ENCODE measurements around the gene REXO1. TPM values are rescaled to one million over a fixed set of nuclear protein-coding genes. Genes with fewer than 3 reads are reported as not detected.

Gene REXO1
- total RNA-seq, 1 experiment from 2014 or later: 56.8 TPM

GRCh38 chr19:1782521-1782920 is 65.8 kb downstream of the REXO1 start:
- Mint-ChIP-seq H3K4me1 (peaks cover 7 to 14% of the 10 kb centered on the region in 2 experiments), H3K36me3 (ENCODE audit: insufficient read depth in 1 of 3, low read depth in 3 of 3) (peaks cover 0 to 4% (median 2%) of the 10 kb centered on the region in 3 experiments; a peak in 3 of 7 replicates), H3K27ac (no peak overlapping the region), H3K27me3 (ENCODE audit: low read depth) (peaks cover 75% of the 10 kb centered on the region), H3K4me3 (no peak overlapping the region), H3K9me3 (peaks cover 19 to 24% of the 10 kb centered on the region in 2 experiments)
- H4K5ac ChIP-seq (ENCODE audit: insufficient read length, low read depth, low read length): no peak overlapping the region
- TF ChIP-seq CTCF (conservative IDR thresholded peaks at IDR 0.05): no peak
- H3K23ac ChIP-seq (ENCODE audit: insufficient read length, low read depth, low read length): no peak overlapping the region
- H3K4ac ChIP-seq (ENCODE audit: low read depth, low read length): no peak overlapping the region
- no peaks in the 10 kb centered on the region for H3K4me1 ChIP-seq (ENCODE audit: insufficient read depth, low read length)
- H2AFZ ChIP-seq (ENCODE audit: low read length): no peak overlapping the region
- no peak overlapping the region for H2BK20ac ChIP-seq (ENCODE audit: low read depth, low read length, poor library complexity, severe bottlenecking)
- WGBS (ENCODE audit: extremely low coverage, insufficient read length, low lambda C conversion rate): no CpG with 5 or more reads among the region's 7 CpGs
- H3K79me1 ChIP-seq (ENCODE audit: insufficient read depth, low read depth, low read length, poor library complexity, severe bottlenecking): no peaks in the 10 kb centered on the region
- H3K27ac ChIP-seq (ENCODE audit: insufficient read length, low read depth, low read length): no peak overlapping the region
- no peak overlapping the region for H2BK120ac ChIP-seq (ENCODE audit: low read depth, low read length, poor library complexity, severe bottlenecking)
- no peak overlapping the region for H3K18ac ChIP-seq (ENCODE audit: insufficient read length, low read depth, low read length)
- H2BK5ac ChIP-seq (ENCODE audit: insufficient read length, low read length): no peak overlapping the region
- no peak overlapping the region for H3K14ac ChIP-seq (ENCODE audit: insufficient read depth, low read length)
- no peak overlapping the region for H4K91ac ChIP-seq (ENCODE audit: insufficient read length, low read depth, low read length)
- no peak overlapping the region for H3K4me2 ChIP-seq (ENCODE audit: insufficient read depth, insufficient read length, low read length)
- no peaks in the 10 kb centered on the region for H3K9me3 ChIP-seq (ENCODE audit: control insufficient read depth, low read depth, low read length)
- peaks cover 23% of the 10 kb centered on the region; the same call in 1 of the 2 replicates for H3K27me3 ChIP-seq (ENCODE audit: insufficient read depth, low read length)
- no peak overlapping the region for H3K56ac ChIP-seq (ENCODE audit: insufficient read length, low read depth, low read length)
- H3T11ph ChIP-seq (ENCODE audit: low read length): no peak overlapping the region
- DNase-seq: no peak
- H2AK5ac ChIP-seq (ENCODE audit: insufficient read length, low read length): no peak overlapping the region
- no peaks in the 10 kb centered on the region for H4K20me1 ChIP-seq (ENCODE audit: control insufficient read depth, insufficient read depth, insufficient read length)
- no peak overlapping the region for H4K8ac ChIP-seq (replicated peaks; ENCODE audit: insufficient read length, low read depth, low read length)
- H3K23me2 ChIP-seq (ENCODE audit: insufficient read length, low read depth, low read length, poor library complexity, severe bottlenecking): no peaks in the 10 kb centered on the region
- H3K9ac ChIP-seq (ENCODE audit: extremely low read depth, insufficient read length, low read length): no peak overlapping the region
- H2BK12ac ChIP-seq (ENCODE audit: insufficient read length, low read depth, low read length): no peak overlapping the region
- no peak overlapping the region for H2BK15ac ChIP-seq (ENCODE audit: low read depth, low read length)
- H3K79me2 ChIP-seq (ENCODE audit: insufficient read depth, low read length): no peaks in the 10 kb centered on the region
